Measurements from ENCODE around the gene CLASRP. TPM values are rescaled to one million over a fixed set of nuclear protein-coding genes. Genes with fewer than 3 reads are reported as not detected.
A peak's percentile ranks its signal among the peaks of the same experiment; 100 is the strongest.

Gene CLASRP
- polyA plus RNA-seq, 4 donors: 56.3 to 89.1 (median 73.0) TPM

DNA sequence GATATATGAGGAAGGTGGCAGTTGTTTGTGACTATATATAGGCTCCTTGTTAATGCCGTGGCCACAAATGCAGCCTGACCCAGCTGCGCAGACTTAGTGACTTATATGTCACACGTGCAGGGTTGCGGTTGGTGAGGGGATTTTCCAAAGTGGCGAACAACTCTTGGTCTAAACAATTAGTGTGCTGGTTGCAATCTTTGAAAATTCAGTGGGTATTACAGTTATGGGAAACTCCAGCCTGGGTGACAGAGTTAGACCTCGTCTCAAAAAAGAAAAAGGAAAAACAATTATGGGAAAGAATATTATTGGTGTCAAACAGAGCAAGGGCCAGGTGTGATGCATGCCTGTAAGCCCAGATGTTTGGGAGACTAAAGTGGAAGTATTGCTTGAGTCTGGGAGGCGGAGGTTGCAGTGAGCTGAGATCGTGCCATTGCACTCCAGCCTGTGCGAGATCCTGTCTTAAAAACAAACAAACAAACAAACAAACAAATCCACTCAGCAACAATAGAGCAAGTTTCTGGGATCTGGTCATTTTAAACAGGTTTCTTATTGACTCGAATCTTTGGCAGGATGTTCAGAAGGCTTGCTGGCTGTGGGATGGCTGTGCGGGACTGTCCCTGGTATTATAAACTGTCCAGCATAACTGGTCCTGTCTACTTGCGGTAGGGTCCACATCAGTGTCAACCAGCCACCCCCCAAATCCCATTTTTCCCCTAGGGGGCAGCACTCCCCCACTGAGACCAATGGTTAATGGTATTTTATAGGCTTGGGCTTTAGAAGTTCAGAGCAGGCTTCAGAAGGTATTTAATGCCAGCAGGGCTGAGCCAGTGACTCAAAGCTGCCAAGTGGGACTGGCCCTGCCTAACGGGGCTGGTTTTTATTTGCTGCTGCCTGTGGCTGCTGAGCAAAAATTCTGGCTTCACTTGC, 22.2 kb upstream of the CLASRP start:
- DNase-seq (ENCODE audit: low read depth in 4 of 4, low spot score in 2 of 4): peak in 3 of 4 donors; percentile 18 to 32 (median 29)

DNA sequence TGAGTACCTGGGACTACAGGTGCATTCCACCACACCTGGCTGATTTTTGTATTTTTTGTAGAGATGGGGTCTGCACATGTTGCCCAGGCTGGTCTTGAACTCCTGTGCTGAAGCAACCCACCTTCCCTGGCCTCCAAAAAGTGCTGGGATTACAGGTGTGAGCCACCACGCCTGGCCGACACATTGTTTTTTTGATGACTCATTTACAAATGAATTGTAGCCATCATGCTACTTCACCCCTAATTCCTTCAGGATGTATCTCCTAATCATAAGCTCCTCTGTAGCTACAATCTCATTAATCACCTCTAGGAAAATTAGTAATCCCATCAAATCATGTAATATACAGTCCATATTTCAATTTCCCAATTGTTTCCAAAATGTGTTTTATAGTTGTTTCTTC, 19.7 kb upstream of the CLASRP start:
- no peak for DNase-seq (ENCODE audit: low read depth in 4 of 4, low spot score in 2 of 4)

DNA sequence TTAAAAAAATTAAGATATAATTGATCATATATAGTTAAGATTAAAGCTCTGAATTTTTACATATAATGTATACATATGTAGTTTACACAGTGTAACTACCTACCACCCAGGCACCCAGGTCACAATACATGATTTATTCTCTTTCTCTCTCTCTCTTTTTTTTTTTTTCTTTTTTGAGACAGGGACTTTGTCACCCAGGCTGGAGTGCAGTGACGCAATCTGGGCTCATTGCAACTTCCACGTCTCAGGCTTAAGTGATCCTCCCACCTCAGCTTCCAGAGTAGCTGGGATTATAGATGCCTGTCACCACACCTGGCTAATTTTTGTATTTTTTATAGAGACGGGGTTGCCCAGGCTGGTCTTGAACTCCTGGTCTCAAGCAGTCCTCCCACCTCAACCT, 18.8 kb upstream of the CLASRP start:
- no peak for DNase-seq (ENCODE audit: low read depth in 4 of 4, low spot score in 2 of 4)

DNA sequence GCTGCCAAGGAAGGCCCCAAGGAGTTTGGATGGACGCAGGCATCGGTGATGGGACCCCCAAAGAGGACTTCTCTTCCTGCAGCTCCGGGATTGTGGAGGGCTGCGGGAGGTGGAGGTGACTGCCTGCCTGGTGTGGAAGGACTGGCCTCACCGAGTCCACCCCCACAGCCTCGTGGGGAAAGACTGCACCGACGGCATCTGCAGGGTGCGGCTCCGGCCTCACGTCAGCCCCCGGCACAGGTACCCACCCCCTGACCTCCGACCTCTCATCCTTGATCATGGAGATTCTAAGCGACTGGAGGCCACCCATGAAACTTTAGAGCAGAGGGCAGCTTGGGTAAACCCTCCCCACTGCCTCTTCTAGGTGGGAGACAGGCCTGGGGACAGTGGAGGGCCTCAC, 16.9 kb upstream of the CLASRP start:
- DNase-seq (ENCODE audit: low read depth in 4 of 4, low spot score in 2 of 4): no peak

DNA sequence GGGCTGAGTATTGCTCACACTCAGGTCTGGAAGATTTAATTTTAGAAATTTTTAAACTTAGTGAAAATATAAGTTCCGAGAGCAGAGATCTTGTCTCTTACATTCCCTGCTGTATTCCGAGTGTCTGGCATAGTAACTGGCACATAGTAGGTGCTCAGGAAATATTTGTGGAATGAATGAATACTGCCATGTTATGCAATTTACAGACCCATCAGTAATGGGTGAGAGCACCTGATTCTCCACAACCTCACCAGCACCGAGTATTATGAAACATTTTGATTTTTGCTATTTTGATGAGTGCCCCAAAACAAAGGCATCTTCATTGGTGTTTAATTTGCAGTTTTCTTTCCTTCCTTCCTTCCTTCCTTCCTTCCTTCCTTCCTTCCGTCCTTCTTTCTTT, 15.8 kb upstream of the CLASRP start:
- DNase-seq (ENCODE audit: low read depth in 4 of 4, low spot score in 2 of 4): no peak

DNA sequence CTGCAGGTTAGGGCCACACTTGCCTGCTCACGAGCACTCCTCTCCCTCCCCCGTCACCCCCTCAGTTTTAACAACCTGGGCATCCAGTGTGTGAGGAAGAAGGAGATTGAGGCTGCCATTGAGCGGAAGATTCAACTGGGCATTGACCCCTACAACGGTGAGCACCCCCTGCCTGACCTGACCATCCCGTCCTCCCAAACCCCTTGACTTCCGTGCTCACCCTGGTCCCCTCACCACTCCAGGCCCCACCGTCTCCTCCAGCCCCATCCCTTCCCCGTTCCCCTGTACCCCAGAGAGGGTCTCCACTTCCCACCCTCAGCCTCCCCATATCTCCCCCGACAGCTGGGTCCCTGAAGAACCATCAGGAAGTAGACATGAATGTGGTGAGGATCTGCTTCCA, 13.6 kb upstream of the CLASRP start:
- no peak for DNase-seq (ENCODE audit: low read depth in 4 of 4, low spot score in 2 of 4)

DNA sequence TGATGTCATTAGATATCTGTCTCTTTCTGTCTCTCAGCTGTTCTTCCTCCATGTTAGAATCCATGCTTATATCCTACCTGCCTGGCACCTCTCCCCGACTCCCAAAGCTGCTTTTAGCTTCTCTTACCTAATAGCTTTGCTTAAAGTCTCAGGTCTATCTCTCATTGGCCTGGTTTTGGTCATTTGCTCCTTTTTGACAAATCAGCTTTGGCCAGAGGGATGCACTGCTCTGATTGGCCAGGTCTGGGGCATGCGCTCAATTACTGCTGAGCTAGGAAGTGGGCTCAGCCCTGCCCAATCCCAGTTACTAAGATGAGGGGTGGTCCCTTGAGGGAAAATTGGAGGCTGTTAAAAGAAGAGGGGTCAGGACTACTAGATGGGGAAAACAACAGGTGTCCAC, 11.5 kb upstream of the CLASRP start:
- no peak for DNase-seq (ENCODE audit: low read depth in 4 of 4, low spot score in 2 of 4)

DNA sequence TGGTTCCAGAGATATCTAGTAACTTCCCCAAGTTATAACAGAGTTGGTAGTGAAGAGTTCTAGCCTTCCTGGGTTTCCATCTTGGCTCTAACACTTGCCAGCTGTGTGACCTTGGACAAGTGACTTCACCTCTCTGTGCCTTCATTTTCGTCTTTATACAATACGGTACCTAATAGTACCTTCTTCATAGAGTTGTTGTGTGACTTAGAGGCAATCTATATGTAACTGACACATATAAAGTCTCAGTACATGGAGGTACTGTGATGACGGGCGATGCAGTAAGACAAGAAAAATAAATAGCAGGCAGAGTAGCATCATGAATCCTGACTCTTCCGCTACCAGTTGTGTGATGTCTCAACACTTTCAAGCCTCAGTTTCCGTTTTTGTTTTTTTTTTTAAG, 8.0 kb upstream of the CLASRP start:
- DNase-seq (ENCODE audit: low read depth in 4 of 4, low spot score in 2 of 4): no peak

DNA sequence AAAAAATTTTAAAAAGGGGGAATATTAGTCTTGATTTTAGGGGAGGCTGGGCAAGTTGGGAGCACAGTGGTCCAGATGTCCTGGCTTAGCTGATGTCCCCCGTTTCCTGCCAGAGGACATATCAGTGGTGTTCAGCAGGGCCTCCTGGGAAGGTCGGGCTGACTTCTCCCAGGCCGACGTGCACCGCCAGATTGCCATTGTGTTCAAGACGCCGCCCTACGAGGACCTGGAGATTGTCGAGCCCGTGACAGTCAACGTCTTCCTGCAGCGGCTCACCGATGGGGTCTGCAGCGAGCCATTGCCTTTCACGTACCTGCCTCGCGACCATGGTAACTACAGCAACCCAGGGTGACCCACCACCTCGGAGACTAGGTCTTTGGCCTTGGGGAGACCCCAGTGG, 6.4 kb upstream of the CLASRP start:
- DNase-seq (ENCODE audit: low read depth in 4 of 4, low spot score in 2 of 4): no peak

DNA sequence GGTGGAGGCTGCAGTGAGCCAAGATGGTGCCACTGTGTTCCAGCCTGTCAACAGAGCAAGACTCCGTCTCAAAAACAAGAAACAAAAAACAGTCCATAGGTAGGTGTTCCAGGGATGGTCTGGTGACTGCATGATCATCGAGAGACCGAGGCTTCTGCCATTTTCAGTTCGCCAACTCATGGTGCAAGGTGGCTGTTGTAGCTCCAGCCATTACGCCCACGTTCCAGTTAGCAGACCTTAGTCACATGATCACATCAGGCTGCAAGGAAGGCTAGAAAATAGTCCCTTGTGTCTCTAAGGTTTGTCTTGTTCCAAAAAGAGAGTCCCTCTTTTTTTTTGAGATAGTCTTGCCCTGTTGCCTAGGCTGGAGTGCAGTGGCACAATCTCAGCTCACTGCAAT, 3.1 kb upstream of the CLASRP start:
- no peak for DNase-seq (ENCODE audit: low read depth in 4 of 4, low spot score in 2 of 4)

DNA sequence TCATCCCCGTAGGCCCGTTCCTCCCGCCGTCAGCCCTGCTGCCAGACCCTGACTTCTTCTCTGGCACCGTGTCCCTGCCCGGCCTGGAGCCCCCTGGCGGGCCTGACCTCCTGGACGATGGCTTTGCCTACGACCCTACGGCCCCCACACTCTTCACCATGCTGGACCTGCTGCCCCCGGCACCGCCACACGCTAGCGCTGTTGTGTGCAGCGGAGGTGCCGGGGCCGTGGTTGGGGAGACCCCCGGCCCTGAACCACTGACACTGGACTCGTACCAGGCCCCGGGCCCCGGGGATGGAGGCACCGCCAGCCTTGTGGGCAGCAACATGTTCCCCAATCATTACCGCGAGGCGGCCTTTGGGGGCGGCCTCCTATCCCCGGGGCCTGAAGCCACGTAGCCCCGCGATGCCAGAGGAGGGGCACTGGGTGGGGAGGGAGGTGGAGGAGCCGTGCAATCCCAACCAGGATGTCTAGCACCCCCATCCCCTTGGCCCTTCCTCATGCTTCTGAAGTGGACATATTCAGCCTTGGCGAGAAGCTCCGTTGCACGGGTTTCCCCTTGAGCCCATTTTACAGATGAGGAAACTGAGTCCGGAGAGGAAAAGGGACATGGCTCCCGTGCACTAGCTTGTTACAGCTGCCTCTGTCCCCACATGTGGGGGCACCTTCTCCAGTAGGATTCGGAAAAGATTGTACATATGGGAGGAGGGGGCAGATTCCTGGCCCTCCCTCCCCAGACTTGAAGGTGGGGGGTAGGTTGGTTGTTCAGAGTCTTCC, 1.3 kb upstream of the CLASRP start:
- DNase-seq (ENCODE audit: low read depth in 4 of 4, low spot score in 2 of 4): no peak

DNA sequence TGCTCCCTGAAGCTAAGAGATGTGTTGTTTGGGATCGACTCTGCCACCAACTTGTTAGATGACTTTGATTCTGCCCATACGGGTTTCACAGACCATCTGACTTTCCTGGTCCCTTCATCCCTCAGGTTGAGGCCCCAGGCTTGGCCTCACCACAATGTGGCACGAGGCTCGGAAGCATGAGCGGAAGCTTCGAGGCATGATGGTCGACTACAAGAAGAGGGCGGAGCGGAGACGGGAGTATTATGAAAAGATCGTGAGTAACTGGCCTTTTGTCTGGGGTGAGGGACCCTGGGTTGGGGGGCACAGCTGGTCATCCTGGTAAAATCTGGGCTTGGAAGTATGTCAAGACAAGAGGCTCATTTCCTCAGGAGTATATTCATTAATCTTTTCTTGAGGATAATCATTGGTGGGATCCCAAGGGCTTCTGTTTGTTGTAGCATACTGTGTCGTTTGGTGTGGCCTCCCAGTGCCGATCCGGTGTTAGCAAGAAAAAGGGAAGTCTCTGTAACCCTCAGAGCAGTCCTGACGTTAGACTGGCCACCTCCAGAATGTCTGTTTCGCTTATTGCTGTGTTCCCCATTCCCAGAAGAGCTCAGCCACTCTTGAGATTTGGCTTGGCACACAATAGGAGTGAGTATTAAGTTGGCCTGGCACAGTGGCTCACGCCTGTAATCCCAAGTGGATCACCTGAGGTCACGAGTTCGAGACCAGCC, 1.4 kb downstream of the CLASRP start:
- no peak for DNase-seq (ENCODE audit: low read depth in 4 of 4, low spot score in 2 of 4)

DNA sequence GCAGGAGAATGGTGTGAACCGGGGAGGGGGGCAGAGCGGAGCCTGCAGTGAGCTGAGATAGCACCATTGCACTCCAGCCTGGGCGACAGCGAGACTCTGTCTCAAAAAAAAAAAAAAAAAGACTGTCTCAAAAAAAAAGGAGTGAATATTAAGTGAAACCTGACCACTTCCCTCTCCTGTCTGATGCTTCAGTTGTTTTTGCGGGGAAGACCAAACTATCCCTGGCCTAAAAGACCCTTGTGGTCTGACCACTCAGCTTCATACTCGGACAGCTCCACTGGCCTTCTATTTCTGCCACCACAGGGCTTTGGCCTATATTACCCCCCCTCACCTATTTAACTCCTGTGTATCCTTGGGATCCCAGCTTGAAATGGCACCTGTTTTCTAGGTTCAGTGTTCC, 2.3 kb downstream of the CLASRP start:
- no peak for DNase-seq (ENCODE audit: low read depth in 4 of 4, low spot score in 2 of 4)

DNA sequence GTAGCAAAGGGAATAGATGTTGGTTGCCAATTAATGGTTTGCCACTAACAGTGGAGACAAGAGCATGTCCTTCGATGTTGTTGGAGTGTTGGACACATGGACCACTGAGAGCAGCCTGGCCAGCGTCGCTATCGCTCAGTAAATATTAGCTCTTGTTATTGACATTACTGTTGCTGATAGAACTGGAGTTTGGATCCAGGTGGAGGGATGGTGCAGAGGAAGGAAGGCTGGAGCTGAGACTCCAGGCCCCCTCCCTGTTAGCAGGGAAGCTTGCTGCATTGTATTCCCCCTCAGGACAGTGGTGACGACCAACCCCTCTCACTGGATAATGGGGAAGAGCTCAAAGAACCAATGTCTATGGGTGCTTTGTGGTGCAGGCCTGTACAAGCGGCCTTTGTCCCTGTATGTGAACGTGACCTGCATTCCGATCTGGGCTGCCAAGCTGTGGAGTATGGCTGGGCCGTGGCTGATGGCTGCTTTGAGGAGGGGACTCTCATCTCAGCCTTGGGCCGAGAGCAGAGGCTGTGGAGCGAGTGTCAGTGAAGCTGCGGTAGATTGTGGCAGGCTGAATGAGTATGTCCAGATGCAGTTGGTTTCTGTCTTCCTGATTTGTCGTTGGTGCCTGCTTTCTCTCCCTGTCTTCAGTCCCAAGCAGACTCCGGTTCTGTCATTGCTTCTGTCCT, 7.0 kb downstream of the CLASRP start:
- DNase-seq (ENCODE audit: low read depth in 4 of 4, low spot score in 2 of 4): no peak

DNA sequence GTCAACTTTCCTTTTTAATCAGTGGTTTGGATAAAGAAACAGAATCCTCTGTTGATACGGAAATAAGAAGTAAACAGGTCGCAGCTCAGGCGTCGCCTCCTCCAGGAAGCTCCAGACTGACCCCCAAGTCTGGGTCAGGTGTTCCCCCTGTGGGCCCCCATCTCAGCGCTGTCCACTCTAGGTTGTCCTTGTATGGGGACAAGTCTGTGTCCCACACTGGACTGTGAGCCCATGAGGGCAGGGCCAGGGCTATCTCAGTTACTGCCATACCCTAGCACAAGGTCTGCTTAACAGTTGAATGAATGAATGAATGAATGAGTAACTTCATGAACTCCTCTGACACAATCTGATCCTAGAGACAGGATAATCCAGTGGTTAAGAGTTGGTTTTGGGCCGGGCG, 7.5 kb downstream of the CLASRP start:
- DNase-seq (ENCODE audit: low read depth in 4 of 4, low spot score in 2 of 4): no peak

DNA sequence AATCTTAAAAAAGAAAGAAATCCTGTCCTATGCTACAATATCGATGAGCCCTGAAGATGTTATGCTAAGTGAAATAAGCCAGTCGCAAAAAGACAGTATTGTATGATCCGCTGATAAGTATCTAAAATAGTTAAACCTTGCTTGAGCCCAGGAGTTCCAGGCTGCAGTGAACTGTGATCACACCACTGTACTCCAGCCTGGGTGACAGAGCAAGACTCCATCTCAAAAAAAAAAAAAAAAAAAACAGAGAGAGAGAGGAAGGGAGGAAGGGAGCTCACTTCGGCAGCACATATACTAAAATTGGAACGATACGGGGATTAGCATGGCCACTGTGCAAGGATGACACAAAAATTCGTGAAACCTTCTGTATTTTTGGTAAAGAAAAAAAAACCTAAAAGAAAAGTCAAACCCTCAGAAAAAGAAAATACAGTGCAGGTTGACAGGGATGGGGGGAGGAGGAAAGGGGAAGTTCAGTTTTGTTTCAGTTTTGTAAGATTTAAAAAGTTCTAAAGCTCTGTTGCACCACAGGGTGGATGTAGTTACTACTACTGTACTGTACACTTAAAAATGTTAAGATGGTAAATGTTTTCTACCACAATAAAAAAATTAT, 8.4 kb downstream of the CLASRP start:
- DNase-seq (ENCODE audit: low read depth in 4 of 4, low spot score in 2 of 4): no peak

DNA sequence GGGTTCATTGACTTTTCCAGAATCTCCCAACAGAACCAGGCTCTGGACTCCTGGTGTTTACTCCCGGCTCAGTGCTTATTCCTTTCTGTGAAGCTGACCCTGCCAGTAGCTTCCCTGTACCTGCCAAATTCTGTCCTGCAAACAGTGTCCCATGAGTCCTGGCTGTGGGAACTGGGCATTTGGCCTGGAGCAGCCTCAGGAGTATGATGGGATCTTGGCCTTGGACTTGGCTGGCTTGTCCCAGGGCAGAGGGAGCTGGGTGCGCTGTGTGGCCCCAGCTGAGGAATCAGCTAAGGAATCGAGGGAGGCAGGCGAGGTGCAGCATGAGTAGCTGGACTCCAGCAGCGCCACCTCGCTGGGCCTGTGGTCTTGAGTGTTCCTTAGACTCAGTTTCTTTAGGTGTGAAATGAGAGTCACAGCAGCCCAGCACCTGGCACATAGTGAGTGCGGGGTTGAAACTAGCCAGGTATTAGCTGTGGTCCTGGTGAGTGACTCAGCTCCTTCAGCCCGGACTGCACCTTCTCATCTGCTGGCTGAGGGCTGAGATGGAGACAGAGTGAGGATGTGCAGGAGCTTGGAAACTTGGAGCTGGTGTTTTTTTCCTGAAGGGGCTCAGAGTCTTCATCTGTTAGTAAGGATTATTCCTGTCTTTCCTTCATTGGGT, 10.4 kb downstream of the CLASRP start:
- DNase-seq (ENCODE audit: low read depth in 4 of 4, low spot score in 2 of 4): no peak

DNA sequence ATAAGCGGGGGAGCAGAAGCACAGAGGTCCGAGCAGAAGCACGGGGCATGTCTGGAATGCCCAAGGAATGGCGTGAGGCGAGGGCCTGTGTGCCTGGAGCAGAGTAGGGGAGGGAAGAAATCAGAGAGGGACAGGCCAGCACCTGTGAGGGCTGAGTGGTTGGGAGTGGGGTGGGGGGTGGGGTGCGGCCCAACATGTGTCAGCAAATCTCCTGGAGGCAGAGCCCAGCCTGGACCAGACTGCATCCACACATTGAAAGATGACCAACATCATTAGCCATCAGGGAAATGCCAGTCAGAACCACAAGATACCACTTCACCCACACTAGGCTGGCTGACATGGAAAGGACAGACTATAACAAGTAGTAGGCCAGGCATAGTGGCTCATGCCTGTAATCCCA, 11.2 kb downstream of the CLASRP start:
- DNase-seq (ENCODE audit: low read depth in 4 of 4, low spot score in 2 of 4): no peak

DNA sequence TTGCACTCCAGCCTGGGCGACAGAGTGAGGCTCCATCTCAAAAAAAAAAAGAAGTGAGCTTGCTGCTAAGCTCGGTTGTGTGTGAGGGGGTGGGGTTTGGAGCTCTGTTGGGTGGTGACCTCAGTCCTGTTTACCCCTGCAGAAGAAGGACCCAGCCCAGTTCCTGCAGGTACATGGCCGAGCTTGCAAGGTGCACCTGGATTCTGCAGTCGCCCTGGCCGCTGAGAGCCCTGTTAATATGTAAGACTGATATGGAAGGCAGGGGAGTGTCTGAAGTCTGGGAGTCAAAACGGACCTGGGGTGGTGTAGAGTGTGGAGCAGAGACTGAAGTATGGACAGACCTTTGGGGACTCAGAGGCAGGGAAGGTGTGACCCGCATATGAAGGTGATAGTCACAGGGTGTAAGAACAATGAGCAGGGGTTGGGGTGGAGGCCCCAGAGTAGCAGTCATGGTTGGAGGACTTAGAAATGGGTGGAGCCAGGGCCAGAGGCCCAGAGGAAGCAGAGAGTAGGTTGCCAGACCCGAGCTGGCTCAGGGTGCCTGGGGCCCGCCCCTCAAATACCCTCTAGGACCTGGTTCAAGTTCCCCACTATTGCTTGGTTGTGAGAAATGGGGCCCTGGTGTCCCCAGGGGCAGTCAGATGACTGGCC, 13.2 kb downstream of the CLASRP start:
- DNase-seq (ENCODE audit: low read depth in 4 of 4, low spot score in 2 of 4): no peak

All from left renal cortex interstitium (tissue), 4 donors.